ENCODE results near the gene RBBP6.

RBBP6 gene

DNA sequence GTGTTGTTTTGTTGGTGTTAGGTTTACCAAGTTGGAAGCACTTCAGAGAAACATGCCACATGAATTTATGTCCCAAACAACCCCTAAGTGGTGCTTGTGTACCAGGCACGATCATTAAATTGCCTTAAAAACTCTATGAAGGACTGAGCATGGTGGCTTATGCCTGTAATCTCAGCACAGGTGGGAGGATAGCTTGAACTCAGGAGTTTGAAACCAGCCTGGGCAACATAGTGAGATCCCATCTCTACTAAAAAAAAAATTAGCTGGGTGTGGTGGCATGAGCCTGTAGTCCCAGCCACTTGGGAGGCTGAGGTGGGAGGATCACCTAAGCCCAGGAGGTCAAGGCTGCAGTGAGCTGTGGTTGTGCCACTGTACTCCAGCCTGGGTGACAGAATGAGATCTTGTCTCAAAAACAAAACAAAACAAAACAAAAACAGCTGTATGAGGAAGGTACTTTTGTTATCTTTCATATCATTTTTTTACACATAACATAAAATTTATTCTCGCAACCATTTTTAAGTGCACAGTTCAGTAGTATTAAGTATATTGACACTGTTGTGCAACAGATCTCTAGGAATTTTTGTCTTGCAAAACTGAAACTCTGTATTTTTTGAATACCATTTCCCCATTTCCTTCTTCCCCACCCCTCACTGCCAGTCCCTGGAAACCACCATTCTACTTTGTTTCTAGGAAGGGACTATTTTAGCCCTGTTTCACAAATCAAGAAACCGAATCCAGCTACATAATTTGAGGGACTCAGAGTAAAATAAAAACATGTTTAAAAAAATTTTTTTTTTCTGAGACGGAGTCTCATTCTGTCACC is 14.3 kb upstream of the RBBP6 start:
- DNase-seq = no peak

DNA sequence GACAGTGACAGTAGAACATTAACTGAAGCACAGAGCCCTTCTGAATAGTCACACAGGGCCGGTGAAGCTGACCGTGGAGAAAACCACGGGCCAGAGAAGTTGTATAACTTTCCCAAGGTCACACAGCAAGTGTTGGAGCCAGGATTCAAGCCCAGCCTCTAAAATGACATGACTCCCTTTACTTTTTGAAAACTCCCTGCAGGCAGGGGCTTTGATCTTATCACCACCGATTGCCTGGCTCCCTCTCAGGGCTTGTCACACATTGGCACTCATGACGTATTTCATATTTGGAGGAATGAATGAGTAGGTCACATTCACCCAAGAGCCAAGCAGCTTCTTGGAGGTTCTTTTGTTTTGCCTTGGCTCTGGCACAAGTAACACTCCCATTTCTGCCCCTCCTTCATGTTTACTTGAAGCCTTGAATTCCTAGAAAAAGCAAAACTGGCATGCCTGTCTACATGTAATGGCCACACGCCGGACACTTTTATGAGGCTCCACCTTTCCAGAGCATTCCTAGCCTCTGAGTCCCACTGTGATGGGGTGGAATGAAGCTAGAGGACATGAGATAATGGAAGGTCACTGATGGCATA is 13.3 kb upstream of the RBBP6 start:
- no peak for DNase-seq

GRCh38 chr16:24526701-24527495 is 12.5 kb upstream of the RBBP6 start:
- no peak for DNase-seq

- DNase-seq = no peak
These were observed 8.2 kb upstream of the RBBP6 start for GRCh38 chr16:24531166-24531565.

DNA sequence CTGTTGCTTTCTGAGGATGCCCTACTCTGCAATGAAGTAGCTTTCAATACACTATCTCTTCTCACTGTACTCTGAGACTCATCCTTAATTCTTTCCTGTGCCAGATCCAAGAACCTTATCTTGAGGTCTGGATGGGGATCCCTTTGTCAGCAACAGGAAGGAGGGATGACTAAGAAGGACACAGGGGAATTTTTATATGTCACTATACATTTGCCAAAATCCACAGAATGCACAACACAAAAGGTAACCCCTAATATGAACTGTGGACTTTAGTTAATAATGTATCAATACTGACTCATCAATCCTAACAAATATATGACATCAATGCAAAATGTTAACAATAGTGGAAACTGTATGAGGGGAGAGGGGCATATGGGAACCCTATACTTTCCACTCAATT is 4.7 kb upstream of the RBBP6 start:
- no peak for DNase-seq

DNA sequence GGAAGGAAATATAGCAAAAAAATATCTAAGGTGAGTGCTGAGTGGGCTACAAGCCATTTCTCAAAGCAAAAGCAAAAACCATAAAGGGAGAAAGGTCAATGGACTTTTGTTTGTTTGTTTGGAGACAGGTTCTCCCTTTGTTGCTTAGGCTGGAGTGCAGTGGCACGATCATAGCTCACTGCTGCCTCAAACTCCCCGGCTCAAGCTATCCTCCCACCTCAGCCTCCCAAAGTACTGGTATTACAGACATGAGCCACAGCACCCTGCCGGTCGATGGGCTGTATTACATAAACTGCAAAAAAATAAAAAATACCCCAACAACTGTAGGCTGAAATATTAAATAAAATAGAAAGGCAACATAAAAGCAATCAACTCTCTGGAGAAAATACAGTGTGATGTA is 3.5 kb upstream of the RBBP6 start:
- DNase-seq = no peak

GRCh38 chr16:24536671-24537070 is 2.7 kb upstream of the RBBP6 start:
- no peak for DNase-seq

- DNase-seq = no peak
These were observed 1.7 kb upstream of the RBBP6 start for GRCh38 chr16:24537474-24538337.

DNA sequence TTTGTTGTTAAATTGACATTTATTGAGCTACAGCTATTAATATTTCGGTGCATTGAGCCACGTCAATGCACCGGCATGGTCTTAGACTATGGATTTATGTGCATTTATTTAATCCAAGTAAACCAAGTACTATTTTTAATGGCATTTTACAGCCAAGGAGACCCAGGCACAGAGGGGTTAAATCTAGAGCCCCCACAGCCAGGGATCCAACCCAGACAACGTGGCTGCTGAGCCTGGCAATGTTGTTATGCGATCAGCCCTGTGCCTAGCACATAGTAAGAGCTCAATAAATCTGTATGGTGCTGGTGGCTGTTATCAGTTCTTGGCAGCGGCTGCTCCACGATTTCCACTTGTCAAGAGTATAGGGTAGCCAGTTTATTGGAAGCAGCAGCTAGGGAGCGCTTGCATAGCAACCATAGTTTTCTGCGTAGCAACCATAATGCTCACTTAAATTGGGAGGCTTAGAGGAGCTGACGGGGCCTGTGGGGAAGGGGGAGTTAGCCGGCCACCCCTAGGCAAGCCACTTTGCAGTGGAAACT is 541 bp upstream of the RBBP6 start:
- DNase-seq = no peak

- DNase-seq = no peak
These were observed 660 bp downstream of the RBBP6 start for GRCh38 chr16:24539850-24540601.

DNA sequence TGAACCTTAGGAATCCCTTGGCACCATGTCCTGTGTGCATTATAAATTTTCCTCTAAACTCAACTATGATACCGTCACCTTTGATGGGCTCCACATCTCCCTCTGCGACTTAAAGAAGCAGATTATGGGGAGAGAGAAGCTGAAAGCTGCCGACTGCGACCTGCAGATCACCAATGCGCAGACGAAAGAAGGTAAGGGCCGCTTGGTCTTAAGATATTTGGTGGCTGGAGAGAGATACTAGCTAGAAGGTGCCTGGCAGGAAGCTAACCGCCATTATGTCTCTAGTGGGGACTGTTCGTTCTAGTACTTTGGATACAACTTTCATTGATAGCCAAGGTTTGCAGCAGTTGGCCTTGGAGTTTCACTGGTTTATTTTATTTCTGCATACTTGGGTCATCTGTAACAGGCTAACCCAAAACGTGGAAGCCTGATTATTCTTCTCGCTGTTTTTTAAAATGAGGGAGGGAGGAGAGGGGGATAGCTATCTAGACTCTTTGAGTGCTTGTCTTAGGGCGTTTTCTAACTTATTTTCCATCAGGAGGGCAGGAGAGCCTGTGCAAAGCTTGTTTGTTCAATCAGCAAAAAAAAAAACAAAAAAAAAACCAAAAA is 1.3 kb downstream of the RBBP6 start:
- no peak for DNase-seq

- no peak for DNase-seq
These were observed 2.0 kb downstream of the RBBP6 start for GRCh38 chr16:24541233-24541933.

- no peak for DNase-seq
These were observed 4.6 kb downstream of the RBBP6 start for GRCh38 chr16:24543949-24544348.

DNA sequence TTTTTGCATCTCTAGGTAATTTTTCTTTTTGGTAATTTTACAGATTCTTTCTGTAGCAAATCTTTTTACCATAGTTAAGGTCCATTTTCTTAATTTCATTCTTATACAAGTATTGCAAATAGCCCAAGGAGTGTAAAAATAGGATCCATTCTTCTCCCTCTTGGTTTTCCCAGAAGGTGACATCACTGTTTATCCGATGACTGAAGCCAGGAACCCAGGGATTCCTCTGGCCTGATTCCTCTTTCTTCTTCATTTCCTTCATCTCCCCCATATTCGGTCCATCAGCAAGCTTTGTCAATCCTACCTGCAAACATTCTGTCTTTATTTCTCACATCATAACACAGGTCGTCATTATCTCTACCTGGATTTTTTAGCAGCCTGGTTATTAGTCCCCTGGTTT is 5.3 kb downstream of the RBBP6 start:
- no peak for DNase-seq

DNA sequence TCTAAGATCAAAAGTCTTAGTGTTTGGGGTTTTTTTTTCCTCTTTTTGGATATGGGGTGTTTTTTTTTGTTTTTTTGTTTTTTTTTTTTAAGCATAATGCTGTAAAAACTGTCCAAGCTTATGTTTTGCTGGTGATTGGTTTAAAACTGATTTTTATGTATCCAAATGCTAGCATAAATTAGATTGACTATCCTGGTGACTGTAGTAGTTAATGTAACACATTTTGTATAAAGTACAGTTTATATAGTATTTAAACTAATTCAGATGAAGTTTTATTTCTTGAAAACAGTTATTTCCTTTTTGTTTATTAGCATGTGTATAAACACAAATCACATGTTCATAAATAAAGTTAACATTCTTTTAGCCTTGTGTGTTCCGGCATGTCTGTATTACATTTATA is 10.9 kb downstream of the RBBP6 start:
- DNase-seq = no peak

DNA sequence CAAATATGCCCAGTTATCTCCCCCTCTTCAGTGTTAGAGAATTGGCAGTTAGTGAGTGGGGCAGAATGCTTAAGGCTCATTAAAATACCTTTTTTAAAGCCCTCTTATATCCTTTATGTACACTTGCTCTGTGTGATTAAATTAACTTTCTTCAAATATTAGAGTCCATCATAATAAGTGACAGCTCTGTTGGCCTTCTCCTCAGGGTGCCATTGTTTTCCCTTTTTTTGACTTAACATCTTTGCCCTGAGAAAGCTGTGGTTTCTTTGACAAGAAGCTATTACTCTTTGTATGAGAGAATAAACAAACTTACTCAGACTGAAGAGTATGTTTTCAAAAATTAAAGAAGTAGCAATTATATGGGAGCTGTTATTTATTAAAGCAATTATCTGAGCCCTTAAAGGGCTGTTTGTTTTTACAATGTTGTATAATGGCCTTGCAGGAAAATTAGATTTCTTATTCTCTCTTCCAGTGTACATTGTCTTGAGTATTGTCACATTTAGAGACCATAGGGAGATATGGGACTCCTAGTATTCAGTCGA is 13.4 kb downstream of the RBBP6 start:
- no peak for DNase-seq

GRCh38 chr16:24553983-24554382 is 14.6 kb downstream of the RBBP6 start:
- no peak for DNase-seq

GRCh38 chr16:24555346-24555872 is 16.0 kb downstream of the RBBP6 start:
- DNase-seq = no peak

- no peak for DNase-seq
These were observed 23.4 kb downstream of the RBBP6 start for GRCh38 chr16:24562811-24563210.

DNA sequence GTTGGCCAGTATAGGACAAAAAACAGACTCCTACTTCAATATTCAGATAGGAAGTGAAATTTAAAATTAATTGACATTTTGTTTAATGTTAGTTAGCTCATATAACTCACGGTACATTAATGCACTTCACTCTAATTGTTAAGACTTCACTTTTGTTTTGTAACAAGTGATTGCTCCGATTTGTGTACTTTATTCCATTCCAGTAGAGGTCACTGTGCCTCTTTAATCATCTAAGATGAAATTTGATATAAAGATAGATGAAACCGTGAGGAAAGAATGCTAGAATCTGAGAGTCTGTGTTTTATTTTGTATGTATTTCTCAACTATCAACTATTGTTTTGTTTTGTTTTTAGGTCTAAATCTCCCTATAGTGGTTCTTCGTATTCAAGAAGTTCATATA is 29.0 kb downstream of the RBBP6 start:
- DNase-seq = no peak
